NCI-H1105 (cell line): ENCODE results near the gene WDR37.

Experiments
- DNase-seq: peaks from one replicate; lab custom pipeline; 2025; lab: John Stamatoyannopoulos, UW

WDR37 gene

DNA sequence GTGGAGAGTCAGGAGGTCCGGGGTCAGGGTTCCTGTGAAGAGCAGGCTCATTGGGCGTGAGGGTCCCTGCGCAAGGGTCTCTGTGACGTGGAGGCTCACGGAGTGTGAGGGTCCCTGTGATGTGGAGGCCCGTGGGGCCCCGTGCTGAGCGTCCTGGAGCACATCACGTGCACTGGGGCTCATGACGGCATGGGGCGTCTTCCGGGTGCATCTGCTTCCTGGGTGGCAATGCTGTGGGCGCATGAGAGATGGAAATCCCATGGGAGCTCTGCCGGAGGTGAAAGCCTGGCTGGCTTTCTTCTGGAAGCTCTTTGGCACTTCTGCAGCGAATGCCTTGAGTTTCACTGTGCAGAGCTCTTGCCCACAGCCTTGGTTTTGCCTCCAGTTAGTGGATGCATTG, 71.4 kb downstream of the WDR37 start:
- no peak for DNase-seq

DNA sequence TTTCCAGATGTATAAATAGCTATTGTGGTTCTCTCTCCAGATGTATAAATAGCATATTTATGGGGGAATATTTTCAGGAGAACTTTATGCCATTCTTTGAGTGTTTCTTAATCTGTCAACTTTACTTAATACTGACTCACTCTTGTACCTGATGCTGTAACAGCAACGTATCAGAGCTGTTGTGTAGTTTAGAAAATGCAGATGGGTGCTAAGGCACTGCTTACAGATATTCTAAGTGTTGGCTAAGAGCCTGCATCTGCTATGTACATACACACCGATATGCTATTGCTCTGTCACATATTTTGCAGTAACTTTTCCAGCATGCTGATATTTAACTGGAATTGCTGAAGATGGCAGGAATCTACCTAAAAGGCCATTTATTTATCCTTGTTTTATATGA, 71.9 kb downstream of the WDR37 start:
- no peak for DNase-seq

DNA sequence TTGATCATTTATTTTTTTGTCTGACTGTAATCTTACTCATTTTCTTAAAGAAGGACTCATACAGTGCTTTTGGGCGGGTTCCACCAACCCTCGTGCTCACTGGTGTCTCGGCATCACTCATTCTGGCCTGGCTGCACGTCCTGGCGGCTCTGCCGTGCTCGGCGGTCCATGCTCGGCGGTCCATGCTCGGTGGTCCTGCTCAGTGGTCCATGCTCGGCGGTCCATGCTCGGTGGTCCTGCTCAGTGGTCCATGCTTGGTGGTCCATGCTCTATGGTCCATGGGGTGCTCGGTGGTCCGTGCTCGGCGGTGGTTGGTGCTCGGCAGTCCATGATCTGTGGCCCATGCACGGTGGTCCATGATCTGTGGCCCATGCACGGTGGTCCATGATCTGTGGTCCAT, 72.5 kb downstream of the WDR37 start:
- DNase-seq = no peak

DNA sequence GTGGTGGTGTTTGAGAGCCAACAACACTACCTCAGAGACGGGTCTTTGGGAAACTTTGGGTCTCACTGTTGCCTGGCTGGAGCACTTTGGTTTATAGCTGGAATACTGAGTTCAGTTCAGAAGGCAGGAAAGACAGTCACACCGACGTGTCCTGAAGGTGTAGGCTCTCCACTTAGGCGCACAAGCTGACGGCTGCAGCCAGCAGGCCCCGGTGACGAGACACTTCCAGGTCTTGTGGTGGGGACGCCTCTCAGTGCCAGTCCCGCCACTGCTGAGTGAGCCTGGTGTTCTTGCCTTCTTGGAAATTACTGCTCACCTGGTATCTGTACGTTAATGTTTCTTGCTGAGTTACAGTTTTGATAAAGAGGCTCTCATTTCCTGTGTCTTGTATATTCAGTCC, 74.0 kb downstream of the WDR37 start:
- no peak for DNase-seq

DNA sequence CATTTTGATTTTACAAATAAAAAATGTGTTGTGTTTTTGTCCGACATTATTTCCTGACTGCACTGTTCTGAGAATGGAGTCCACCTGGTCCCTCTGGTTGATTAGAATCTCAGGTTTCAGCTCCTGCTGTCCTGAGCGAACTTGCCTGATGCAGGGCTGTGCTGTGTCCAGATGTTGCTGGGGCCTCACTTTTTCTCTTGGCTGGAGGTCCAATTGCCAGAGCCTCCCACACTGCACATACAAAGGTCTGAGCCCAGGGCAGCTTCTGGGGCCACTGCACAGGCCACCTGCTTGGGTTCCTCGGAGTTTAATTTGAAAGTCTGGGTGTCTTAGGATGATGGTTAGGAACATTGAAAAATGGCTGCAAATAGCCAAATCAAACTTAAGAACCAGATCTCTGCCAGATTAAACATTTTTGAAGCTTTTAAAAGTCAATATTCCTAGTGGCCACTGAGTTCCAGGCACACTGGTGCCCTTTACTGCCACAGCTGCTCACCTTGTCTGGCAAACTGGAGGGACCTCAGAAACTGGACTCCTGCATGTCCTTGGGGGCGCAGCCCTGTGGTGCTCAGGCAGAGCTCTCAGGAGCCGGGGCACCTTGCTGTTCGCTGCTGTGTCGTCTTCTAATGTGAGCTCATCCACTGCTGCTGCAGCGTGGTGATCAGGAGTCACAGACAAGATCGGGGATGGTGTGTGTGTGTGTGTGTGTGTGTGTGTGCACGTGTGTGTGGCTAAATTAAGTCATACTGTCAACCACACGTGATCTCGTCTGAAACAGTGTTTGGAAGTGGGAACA, 75.0 kb downstream of the WDR37 start:
- no peak for DNase-seq

DNA sequence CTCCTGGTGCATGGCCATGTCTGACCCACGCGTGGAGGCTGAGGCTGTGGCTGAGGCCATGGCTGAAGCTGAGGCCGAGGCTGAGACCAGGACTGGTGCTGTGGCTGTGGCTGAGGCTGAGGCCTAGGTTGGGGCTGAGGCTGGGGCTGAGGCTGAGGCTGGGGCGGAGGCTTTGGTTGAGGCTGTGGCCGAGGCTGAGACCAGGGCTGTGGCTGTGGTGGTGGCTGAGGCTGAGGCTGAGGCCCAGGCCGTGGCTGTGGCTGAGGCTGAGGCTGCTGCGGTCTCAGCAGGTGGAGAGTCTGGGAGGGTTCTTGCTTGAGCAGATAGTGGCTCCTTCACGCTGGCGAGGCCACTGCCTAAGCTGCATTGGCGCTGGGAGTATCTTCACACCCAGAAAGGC, 76.4 kb downstream of the WDR37 start:
- DNase-seq = no peak

DNA sequence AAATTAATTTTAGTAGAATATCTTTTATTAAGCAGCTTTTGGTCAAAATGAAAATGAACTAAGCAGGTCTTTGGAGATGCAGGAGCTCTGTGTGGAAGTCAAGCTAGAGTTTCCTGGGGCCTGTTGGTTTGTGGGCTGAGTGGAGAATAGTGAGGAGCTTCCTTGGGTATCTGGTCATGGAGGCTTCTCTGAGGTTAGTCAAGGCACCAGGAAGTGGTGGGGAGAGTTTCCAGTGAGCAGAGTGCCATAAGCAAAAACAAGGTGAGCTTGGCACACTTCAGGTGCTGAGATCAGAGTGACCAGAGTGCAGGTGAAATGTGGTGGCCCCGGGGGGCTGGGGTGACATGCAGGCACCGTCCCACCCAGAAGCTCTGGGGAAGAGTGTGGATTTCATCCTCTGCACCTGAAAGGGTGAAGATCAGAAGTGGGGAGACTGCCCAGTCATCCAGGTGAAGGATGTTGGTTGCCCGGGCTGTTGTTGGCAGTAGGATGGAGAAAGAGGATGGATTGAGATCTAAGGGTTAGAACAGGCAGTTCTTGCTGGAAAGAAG, 77.4 kb downstream of the WDR37 start:
- no peak for DNase-seq

DNA sequence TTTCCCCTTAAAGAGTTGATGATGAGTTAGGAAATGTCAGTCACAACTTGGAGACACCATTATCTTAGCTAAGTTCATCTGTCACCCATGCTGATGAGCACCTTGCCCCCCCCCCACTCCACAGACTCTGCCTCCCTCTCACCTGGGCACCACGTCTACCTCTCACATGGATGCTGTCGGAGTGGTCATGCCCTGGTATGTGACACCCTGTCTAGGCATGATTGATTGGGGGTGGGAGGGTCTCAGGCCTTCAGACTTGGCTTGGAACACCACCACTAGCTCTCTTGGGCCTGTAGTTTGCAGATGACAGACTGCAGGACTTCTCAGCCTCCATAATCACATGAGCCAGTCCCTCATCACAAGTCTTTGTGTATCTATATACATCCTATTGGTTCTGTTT, 78.0 kb downstream of the WDR37 start:
- no peak for DNase-seq

DNA sequence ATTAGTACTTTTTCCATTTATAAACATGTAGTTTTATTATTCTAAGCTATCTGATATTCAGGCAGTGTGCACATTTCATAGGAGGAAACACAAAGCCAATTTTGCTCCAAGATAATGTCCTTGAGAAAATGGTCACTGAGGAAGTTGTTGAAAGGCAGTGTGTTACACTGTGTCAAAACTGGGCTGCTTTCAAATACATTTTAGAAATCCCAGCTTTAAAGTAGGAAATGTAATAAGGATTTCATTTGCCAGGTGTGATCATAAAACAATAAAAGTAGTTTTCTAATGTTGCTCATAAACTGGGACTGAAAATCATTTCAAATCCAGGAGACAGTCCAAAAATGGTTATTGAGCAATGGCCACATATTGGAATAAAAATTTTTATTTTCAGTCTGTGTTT, 80.1 kb downstream of the WDR37 start:
- no peak for DNase-seq

DNA sequence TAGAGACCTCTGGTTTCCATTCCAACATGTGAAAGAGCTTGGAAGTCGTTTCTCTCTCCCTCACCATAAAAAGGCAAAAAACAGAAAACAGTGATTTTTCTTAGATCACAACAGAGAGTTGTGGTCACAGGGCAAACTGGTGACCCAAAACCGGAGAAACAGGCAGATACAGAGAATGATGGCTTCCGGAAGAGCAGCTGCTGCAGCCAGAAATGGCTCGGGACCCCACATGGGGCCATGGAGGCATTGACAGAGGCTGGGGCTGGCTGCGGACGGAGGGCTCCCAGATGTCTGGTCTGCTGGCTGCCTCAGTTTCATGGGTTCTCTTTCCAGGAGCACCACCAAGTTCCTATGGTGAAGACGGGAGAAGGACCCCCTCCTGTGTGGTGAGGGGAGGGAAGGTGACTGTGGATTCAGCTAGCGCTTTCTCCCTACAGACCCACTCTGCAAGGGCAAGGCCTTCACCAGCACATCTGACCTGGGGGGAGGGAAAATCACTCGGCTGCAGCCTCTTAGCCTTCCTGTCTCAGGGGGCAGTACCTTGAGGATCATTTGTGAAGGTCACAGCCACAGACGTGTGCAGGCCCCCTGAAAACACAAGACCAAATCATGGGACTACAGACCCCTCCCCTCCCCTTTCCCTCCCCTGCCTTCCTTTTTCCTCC, 81.4 kb downstream of the WDR37 start:
- no peak for DNase-seq

DNA sequence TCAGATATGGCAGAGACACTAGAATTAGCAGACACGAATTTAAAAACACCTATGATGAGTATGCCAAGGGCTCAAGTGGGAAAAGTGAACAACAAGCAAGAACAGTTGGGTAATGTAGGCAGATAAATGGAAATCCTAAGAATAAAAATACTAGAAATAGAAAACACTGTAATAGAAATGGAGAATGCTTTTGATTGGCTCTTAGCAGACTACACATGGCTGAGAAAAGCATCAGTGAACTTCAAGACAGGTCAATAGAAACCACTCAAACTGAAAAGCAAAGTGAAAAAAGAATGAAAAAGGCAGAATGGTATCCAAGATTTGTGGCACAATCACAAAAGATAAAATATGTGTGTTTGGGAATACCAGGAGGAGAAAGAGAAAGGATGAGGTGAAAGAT, 82.3 kb downstream of the WDR37 start:
- no peak for DNase-seq

DNA sequence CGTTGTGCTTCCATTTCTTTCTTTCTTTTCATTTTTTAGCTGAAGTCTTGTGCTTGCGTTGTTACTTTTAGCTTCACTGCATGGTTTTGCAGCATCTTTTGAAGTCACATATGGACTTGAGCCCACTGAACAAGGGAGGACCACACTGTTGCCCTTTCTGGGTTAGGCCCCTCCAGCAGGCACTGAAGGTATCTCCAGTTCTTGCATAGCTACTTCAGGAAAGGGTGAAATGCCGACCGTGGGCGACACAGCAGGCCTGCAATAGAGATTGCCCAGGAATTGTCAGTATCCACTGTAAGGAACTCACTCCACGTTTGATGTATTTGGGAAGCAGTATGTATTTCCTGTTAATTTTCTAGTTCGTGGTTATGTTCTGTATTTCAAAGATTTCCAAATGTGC, 85.1 kb downstream of the WDR37 start:
- no peak for DNase-seq

DNA sequence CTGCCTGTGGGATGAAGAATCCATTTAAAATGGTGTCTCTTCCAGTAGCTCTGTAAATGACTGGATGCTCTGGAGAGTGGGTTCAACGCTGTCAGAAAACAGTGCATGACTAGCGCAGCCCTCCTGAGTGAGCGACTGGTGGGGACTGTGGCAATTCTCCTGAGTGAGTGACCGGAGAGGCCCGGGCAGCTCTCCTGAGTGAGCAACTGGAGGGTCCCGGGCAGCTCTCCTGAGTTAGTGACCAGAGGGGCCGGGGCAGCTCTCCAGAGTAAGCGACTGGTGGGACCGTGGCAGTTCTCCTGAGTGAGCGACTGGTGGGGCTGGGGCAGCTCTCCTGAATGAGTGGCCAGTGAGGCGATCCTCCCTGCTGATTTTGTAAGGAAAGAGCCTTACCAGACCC, 85.5 kb downstream of the WDR37 start:
- DNase-seq = no peak

DNA sequence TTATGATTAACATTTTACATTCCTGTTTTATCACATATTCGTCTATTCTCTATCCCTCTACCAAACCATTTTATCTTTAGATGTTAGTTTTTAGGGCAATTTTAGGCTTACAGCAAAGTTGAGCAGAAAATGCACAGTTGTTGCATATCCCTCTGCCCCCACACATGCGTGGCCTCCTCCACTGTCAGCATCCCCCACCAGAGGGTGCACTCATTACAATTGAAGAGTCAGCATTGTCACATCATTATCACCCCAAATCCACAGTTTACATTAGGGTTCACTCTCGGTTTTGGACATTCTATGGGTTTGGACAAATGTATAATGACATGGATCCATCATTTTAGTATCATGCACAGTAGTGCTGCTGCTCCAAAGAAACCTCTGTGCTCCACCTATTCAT, 86.4 kb downstream of the WDR37 start:
- no peak for DNase-seq

DNA sequence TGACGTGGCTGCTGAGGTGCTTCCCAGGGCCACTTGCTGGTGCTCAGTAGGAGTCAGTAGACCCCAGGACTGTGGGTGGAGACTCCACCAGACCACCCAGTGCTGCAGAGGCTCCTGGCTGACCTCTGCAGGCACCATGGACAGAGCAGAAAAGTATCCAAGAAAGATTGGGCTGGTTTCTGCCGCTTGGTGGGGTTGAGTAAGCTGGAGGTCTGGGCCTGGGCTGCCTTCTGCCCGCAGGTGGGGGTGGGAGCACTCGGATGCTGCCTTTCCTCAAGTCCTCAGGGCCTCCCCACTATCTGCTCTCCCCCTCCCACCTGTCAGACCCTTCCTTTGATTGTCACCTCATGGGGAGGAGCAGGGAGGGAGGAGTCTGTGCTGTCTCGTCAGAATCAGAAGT, 91.6 kb downstream of the WDR37 start:
- DNase-seq = no peak

DNA sequence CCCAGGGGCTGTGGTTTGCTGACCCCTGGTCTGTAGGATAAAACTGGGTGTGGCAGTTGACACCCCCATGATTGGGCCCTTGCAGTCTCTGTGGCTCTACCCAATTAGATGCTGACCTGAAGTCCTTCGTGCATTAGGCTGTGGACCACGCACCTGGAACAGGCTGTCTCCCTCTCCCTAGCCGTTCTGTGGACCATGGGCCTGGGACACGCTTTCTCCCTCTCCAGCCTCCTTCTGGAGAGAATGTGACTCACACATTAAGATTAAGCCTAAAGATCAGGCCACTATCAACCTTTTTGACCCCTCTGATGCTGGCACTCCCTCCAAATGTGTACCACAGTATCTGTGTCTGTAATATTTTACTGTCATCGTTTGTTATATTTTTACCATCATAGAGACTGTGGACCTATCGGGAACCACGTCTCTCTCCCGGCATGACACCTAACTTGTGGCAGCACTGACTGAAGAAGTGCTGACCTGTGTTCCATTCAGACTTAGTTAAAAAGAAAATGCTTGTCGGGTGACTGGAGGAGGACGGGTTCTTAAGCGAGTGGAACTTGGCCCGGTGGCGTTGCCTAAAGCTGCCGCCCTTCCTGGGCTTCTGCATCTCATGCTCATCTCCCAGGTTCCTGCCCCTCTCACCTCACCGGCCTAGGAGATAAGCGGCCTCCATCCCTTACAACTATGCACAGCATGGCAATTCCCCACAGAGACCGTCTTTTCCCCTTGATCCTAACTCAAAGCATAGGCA, 92.8 kb downstream of the WDR37 start:
- DNase-seq = no peak

DNA sequence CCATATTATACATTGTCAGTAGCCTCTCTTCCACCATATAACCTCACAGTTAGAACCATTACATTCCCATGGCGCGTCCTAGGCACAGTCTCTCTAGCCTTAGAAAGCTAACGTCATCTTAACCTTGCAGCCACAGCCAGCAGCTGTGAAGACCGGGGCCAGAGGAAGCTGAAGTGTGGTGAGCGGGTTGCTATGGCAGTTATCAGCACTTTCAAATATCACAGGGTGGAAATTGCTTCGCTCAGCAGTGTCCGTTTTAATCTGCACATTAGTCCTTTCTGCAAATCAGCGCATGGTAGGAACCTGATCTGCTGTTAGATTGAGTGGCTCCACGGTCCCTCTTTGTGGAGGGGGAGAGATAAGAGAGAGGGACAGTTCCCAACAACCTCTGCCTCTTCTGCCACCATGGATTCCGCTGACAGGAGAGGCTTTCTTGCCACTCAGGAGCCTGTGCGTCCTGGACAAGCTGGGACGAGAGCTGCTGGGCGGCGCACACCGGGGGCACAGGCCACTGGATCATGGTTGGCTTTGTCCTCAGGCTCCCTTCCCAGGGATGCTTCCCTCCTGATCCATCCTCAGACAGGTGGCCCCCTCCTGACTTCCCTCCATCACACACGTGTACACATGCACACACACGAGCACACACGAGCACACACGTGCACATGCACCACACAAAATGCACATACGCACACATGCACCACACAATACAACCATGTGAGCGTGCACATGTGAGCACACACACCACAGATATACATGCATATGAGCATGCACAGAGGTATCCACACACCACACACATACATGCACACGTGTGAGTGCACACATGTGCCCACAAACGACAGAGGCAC, 93.8 kb downstream of the WDR37 start:
- no peak for DNase-seq

DNA sequence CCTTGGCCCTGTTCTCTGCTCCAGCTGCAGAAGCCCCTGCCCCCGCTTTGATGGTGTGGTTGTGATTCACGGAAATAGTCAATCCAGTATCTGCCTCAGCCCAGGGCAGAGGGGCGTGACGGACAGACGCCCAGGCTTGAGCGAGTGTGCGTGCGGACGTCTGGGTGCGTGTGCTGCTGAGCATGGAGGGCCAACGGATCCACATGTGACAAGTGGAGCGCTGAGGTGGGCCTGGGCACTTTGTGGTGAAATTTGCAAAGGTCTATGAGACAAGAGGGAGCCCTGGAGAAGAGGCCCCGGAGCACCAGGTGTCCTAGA, 94.4 kb downstream of the WDR37 start:
- DNase-seq = no peak

DNA sequence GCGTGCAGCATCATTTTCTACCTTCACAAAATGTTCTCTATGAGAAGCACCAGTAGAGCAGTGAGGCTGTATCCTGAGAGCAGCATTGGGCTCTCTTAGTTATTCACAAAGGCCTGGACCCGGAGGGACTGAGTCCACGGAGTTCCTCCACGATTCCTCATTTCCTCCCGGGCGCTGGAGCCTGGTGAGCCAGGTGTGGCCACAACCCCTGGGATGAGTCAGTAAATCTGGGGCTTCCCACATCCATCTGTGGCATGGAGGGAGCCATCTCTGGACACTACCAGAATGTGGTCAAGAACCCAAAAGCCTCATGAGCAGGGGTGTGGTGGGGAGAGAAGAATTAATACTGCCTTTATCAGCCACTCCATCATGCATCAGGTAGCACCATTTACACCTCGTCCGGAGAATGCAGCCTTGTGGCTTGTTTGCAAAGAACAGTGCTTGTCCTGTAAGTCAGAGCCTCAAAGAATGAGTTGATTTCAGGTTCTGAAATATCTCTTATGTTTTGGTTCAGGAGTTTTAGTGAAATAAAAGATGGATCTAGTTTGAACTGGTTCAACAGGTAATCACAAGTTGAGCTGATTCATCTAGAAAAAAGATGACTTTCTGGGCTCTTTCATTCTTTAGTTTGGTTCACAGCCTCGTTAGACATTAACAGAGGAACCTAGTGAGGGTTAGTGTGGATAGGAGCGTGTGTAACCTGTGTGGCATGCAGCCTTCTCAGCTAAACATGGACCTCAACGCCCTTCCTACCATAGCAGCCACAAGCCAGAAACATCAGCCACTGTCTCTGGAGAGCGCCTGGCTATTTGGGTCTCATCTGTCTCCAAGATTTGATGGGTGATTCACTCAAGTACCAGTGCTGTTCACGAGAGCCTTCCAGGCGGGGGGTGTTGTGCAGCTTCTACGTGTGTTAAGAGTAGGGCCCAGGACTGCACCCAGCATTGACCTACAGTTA, 95.2 kb downstream of the WDR37 start:
- no peak for DNase-seq

DNA sequence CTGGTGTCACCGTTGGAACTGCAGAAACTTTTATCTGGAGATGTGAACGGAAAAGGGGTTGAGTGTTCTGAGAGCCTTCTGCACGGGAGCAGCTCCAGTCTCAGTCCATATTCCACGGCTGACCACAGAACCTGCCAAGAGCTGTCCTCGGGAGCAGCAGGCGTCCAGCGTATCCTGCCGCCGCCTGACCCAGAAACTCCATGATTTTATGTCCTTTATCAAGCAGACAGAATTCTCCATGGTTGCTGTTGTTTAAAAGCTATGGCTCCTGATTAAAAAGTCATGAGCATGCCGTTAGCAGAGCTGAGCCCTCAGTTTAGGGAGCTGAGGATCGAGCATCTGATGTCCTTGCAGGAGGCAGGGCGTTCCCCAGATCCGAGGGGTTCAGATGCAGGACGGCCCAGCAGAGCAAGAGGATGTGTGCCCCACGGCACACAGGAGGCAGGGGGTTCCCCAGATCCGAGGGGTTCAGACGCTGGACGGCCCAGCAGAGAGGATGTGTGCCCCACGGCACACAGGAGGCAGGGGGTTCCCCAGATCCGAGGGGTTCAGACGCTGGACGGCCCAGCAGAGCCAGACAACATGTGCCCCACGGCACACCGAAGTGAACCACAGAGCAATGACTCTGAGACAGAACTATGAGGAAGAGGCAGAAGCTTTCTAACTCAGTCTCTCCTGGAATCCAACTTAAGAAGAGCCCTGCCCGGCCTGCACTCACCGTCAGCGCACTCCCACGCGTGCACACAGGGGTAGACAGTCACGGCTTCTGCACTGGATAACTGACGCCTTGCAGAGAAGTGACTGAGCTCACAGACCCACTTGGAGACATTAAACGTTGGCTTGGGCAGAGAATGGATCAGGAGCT, 96.4 kb downstream of the WDR37 start:
- no peak for DNase-seq
